Measurements from ENCODE around the gene ZNF366.
"Not testable (repeated sequence)": the region's sequence is repeated elsewhere in the genome, so short reads cannot be mapped to it uniquely, and the experiment has no call there.

Gene ZNF366

DNA sequence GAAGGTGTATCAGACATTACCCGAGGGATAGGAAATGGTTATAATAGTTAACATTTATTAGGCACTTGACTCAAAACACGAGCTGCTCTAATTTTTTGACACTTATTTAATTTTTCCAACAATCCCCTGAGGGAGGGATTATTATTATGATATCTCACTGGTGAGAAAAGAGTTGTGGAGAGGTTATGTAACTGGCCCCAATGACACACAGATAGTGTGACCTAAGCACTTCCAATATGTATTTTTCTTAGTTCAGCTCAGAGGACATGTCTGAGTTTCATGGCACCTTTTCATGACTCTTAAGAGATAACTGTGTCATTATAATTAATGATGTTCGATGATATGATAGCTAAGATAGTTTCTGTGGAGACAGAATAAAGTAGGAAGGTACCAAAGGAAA lies 100.1 kb downstream of the ZNF366 start:
- H3K9me3 Mint-ChIP-seq: peaks cover 1% of the 10 kb centered on the region

GRCh38 chr5:72404771-72405170 lies 102.4 kb downstream of the ZNF366 start:
- not testable (repeated sequence) for DNase-seq (ENCODE audit: low spot score in 2 of 2); H3K4me3 Mint-ChIP-seq; H3K4me1 Mint-ChIP-seq; H3K27ac Mint-ChIP-seq; H3K9me3 Mint-ChIP-seq; ATAC-seq; H3K36me3 Mint-ChIP-seq

More for the DNA sequence above, 100.1 kb downstream of the ZNF366 start:
- Mint-ChIP-seq H3K36me3 (no peaks in the 10 kb centered on the region), H3K4me3 (no peak overlapping the region), H3K4me1 (no peaks in the 10 kb centered on the region), H3K27ac (no peak overlapping the region)
- ATAC-seq (no peak), DNase-seq (ENCODE audit: low spot score in 2 of 2) (no peak)

GRCh38 chr5:72402959-72403628 lies 104.1 kb downstream of the ZNF366 start:
- no peaks in the 10 kb centered on the region for H3K36me3 Mint-ChIP-seq

GRCh38 chr5:72402381-72402890 lies 104.8 kb downstream of the ZNF366 start:
- Mint-ChIP-seq H3K4me1 (no peaks in the 10 kb centered on the region), H3K27ac (no peak overlapping the region), H3K4me3 (no peak overlapping the region), H3K9me3 (peaks cover 9% of the 10 kb centered on the region), H3K36me3 (no peaks in the 10 kb centered on the region)
- ATAC-seq (no peak), DNase-seq (ENCODE audit: low spot score in 2 of 2) (no peak)

More at GRCh38 chr5:72402959-72403628, 104.1 kb downstream of the ZNF366 start:
- H3K27ac Mint-ChIP-seq: no peak overlapping the region
- H3K9me3 Mint-ChIP-seq: peaks cover 9% of the 10 kb centered on the region
- no peaks in the 10 kb centered on the region for H3K4me1 Mint-ChIP-seq
- ATAC-seq: no peak
- DNase-seq (ENCODE audit: low spot score in 2 of 2): no peak
- H3K4me3 Mint-ChIP-seq: no peak overlapping the region

GRCh38 chr5:72400950-72401349 lies 106.3 kb downstream of the ZNF366 start:
- no peak for ATAC-seq
- Mint-ChIP-seq H3K27ac (no peak overlapping the region), H3K4me1 (no peaks in the 10 kb centered on the region), H3K36me3 (no peaks in the 10 kb centered on the region), H3K9me3 (peaks cover 9% of the 10 kb centered on the region), H3K4me3 (no peak overlapping the region)
- no peak for DNase-seq (ENCODE audit: low spot score in 2 of 2)

DNA sequence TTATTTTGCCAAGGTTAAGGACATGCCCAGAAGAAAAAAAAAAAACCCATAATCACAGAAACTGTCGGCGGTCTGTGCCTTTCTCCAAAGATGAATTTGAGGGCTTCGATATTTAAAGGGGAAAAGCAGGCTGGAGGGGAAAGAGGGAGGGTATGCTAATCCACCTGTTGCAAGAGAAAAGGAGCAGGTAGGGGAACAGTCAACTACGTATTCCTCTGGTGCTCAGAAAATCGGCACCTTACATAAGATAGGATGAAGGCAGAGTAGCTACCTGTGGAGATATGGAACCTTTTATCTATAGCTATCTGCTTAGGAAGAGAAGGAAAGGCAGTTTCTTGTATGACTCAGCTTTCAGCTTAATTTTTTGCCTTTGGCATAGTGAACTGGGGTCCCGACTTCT lies 109.4 kb downstream of the ZNF366 start:
- Mint-ChIP-seq H3K4me3 (no peak overlapping the region), H3K9me3 (peaks cover 9% of the 10 kb centered on the region), H3K4me1 (no peaks in the 10 kb centered on the region), H3K27ac (no peak overlapping the region), H3K36me3 (no peaks in the 10 kb centered on the region)
- ATAC-seq: no peak
- DNase-seq (ENCODE audit: low spot score in 2 of 2): no peak

DNA sequence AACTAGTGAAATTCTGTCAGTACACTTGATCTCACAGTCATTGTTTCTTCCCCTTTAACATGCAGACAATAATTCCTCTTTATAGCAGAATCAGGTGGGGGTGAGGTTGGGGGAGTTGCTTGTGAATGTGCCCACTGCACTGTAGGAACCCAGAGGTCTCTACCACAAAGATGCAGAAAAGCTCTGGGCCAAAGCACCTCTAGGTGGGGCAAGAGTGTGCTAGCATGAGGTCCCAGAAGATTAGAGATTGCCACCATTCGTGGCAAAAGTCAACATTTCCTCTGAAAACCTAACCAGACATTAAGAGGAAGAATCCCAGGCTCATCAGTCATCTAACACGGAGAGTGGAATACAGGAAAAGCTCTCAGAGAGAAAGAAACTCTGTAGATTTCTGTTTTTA lies 112.5 kb downstream of the ZNF366 start:
- ATAC-seq (no peak), DNase-seq (ENCODE audit: low spot score in 2 of 2) (no peak)
- no peak overlapping the region for H3K4me3 Mint-ChIP-seq
- no peaks in the 10 kb centered on the region for H3K4me1 Mint-ChIP-seq
- H3K27ac Mint-ChIP-seq: no peak overlapping the region
- no peaks in the 10 kb centered on the region for H3K9me3 Mint-ChIP-seq
- no peaks in the 10 kb centered on the region for H3K36me3 Mint-ChIP-seq

DNA sequence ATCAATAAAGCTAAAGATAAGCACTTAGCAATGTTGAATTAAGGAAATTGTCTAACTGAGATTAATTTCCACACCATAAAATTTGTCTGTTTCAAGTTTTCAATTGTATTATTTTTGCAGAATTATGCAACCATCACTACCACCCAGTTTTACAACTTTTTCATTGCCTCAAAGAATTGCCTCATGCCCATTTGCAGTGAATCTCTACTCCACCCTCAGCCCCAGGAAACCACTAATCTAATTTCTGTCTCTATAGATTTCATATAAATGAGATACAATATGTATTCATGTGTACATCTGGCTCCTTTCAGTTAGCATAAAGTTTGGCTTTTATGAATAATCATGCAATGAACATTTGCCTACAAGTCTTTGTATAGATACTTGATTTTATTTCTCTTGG lies 114.2 kb downstream of the ZNF366 start:
- H3K36me3 Mint-ChIP-seq: no peaks in the 10 kb centered on the region
- no peaks in the 10 kb centered on the region for H3K4me1 Mint-ChIP-seq
- H3K27ac Mint-ChIP-seq: no peak overlapping the region
- H3K4me3 Mint-ChIP-seq: no peak overlapping the region
- ATAC-seq (no peak), DNase-seq (ENCODE audit: low spot score in 2 of 2) (no peak)
- no peaks in the 10 kb centered on the region for H3K9me3 Mint-ChIP-seq
